Uterus (tissue), 2 donors: ENCODE measurements around the gene KCNJ4.

Experiments used
- CTCF ChIP-seq, 4 experiments: fragments of 200-600 bp in 2 of 4; fragments of 450-650 bp in 2 of 4; sonication (generic) in 2 of 4; IDR thresholded peaks; one replicate each; pipeline ENCODE4 v1.5.1; 2016 to 2019; ENCODE audit warnings: antibody characterized with exemption in 4 of 4, mild to moderate bottlenecking in 2 of 4, moderate library complexity in 1 of 4
- POLR2A ChIP-seq, 2 donors: fragments of 450-650 bp; IDR thresholded peaks; one replicate each; pipeline ENCODE4 v1.6.1; 2016; ENCODE audit warnings: antibody characterized with exemption in 2 of 2, mild to moderate bottlenecking in 1 of 2, moderate library complexity in 1 of 2

- no peak for TF ChIP-seq CTCF (IDR thresholded peaks at IDR 0.05)
- TF ChIP-seq POLR2A (IDR thresholded peaks at IDR 0.05): no peak
Observed at GRCh38 chr22:38484244-38484643, 29.2 kb upstream of the KCNJ4 start.
